IPS DF 4.7 (cell line): Measurements from ENCODE around the gene PRR3.

Experiments
- DNase-seq: peaks from one replicate; pipeline ENCODE4 v3.0.0-alpha.2; 2013; ENCODE audit warnings: low spot score; ENCODE audit errors: extremely low read depth

Gene PRR3

GRCh38 chr6:30570740-30571074, 13.6 kb downstream of the PRR3 start:
- no peak for DNase-seq

GRCh38 chr6:30571075-30571761, 14.1 kb downstream of the PRR3 start, which contains the start of gene ABCF1:
ABCF1 (plus strand) TSS chr6:30571442; CDS start chr6:30571488, 46 bp downstream.
- DNase-seq: peak; percentile 76

GRCh38 chr6:30571762-30572082, 14.6 kb downstream of the PRR3 start:
- no peak for DNase-seq

- no peak for DNase-seq
Measured at GRCh38 chr6:30572148-30572547, 15.1 kb downstream of the PRR3 start.

- no peak for DNase-seq
Measured at GRCh38 chr6:30573113-30573512, 16.0 kb downstream of the PRR3 start.

GRCh38 chr6:30578051-30578450, 21.0 kb downstream of the PRR3 start:
- no peak for DNase-seq

GRCh38 chr6:30583921-30584320, 26.8 kb downstream of the PRR3 start:
- DNase-seq: no peak

- DNase-seq: no peak
Measured at GRCh38 chr6:30589754-30590358, 32.8 kb downstream of the PRR3 start.

- no peak for DNase-seq
Measured at GRCh38 chr6:30590509-30590908, 33.4 kb downstream of the PRR3 start.

- no peak for DNase-seq
Measured at GRCh38 chr6:30591008-30591407, 33.9 kb downstream of the PRR3 start.

- no peak for DNase-seq
Measured at GRCh38 chr6:30592287-30592686, 35.2 kb downstream of the PRR3 start.

- DNase-seq: peak; percentile 82
Measured at GRCh38 chr6:30597315-30598144, 40.4 kb downstream of the PRR3 start.

- DNase-seq: no peak
Measured at GRCh38 chr6:30598912-30599624, 42.0 kb downstream of the PRR3 start.

GRCh38 chr6:30599625-30600324, 42.7 kb downstream of the PRR3 start:
- no peak for DNase-seq

GRCh38 chr6:30600451-30600961, 43.4 kb downstream of the PRR3 start:
- DNase-seq: no peak

GRCh38 chr6:30601436-30601814, 44.3 kb downstream of the PRR3 start:
- no peak for DNase-seq

- DNase-seq: no peak
Measured at GRCh38 chr6:30601815-30602641, 44.9 kb downstream of the PRR3 start.

- DNase-seq: no peak
Measured at GRCh38 chr6:30603961-30604360, 46.9 kb downstream of the PRR3 start.

- no peak for DNase-seq
Measured at GRCh38 chr6:30610065-30610464, 53.0 kb downstream of the PRR3 start.

- no peak for DNase-seq
Measured at GRCh38 chr6:30611150-30611855, 54.2 kb downstream of the PRR3 start.
